Activated CD8-positive, alpha-beta memory T cell treated with anti-CD3 and anti-CD28 coated beads for 36 hours (primary cell): Measurements from ENCODE around the gene DLX5. TPM values are rescaled to one million over a fixed set of nuclear protein-coding genes. Genes with fewer than 3 reads are reported as not detected.

Experiments used
- CTCF ChIA-PET: fragments of 350-600 bp; sonication (Branson Sonifier 250); formaldehyde crosslinking; loops from one replicate; lab custom pipeline; 2021; ENCODE audit warnings: antibody characterized with exemption; lab: Charles Lee
- POLR2A ChIA-PET: fragments of 350-600 bp; sonication (Branson Sonifier 250); formaldehyde crosslinking; loops from one replicate; lab custom pipeline; 2021; ENCODE audit warnings: antibody characterized with exemption; lab: Charles Lee
- total RNA-seq, 2 experiments: library from RNA; stranded (reverse); gene quantifications; one replicate each; pipeline ENCODE4 v1.2.3, GENCODE V29; 2021

The DLX5 gene
- total RNA-seq, 2 experiments from 2014 or later, result not detected

DNA sequence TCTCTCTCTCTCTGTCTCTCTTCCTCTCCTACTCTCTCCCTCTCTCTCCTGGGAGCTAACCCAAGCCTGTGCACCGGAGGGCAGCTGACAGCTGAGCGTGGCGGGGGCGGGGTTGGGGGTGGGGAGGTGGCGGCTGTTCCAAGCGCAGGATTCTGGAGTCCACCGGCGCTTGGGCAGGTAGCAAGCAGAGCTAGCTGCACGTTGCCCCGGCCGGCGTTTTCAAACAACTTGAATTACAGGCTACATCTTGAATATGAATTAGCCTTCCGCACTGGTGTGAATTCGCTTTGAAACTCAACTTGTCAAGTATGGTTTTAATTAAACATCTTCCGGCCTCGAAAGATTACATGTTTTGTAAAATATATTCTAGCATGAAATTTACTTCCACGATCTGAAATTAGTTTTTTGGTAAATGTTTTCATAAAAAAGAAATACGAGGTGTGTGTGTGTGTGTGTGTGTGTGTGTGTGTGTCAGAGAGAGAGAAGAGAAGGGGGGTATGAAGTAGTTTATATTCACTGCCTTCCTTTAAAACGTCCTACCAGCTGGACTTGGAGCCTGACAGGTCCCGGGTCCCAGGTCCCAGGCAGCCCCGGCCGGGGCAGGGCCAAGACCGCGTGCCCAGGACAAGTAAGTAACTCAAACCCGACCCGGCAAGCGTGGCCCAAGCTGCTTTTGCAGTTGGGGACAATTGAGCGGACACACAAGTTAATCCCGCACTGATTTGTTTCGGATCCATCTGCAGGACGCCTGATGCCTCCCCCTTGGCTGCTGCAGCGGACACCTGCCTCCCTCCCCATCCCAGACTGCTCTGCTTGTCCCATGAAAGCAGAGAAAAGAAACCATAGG lies 28.3 kb downstream of the DLX5 start:
- ChIA-PET CTCF (interaction anchor here (1.5 kb wide), 1 partner anchor 21 kb away, joined by 3 read pairs; no protein-coding TSS in a partner anchor), POLR2A (interaction anchor here (0.6 kb wide), 1 partner anchor 32 kb away, joined by 3 read pairs; no protein-coding TSS in a partner anchor)

DNA sequence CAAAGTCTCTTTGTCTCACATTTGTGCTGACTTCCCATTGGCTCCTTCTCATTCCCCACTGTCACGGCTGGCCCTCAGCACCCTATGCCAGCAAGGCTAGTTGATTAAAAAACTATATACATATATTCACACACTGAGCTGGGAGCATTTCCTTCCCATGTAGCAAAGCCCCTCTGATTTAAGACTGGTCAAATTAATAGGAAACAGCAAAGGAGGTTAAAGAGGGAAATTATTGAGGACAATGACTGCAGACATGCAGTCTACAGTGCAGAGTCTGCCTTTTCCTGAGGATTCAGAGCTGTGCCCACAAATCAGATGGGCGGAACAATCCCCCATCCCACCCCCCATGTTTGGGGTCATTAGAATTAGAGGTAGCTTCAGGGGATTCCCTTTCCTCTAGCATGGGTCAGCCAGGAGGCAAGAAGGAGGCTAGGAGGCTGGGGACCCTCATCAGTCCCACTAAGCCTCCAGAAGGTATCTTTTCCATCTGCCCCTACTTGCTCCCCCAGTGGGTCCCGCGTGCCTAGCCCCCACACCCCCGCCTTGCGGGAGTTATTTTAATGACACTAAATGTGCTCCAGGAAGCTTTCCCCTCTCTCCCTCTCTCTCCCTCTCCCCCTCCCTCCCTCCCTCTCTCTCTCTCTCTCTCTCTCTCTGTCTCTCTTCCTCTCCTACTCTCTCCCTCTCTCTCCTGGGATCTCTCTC lies 29.1 kb downstream of the DLX5 start:
- CTCF ChIA-PET, result interaction anchor here (1.5 kb wide), 1 partner anchor 21 kb away, joined by 3 read pairs; no protein-coding TSS in a partner anchor
- POLR2A ChIA-PET, result no interaction called here

DNA sequence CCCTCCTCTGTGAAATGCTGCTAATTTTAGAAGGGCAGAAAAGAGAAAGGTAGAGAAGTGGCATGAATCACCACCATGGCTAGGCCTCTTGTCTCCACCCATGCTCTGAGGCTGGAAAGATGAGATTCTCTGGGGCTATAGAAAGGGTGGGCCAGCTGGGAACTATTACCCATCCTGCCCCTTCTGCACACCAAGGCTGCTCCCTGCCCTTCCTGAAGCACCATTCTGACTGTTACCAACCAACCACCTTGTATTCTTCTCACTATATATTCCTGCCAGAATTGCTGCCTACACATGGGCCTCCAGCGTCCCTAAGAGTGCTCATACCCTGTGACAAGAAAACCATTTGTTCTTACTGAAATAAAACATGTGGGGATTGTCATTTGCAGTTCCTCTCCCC lies 30.7 kb downstream of the DLX5 start:
- ChIA-PET CTCF (no interaction called here), POLR2A (no interaction called here)

DNA sequence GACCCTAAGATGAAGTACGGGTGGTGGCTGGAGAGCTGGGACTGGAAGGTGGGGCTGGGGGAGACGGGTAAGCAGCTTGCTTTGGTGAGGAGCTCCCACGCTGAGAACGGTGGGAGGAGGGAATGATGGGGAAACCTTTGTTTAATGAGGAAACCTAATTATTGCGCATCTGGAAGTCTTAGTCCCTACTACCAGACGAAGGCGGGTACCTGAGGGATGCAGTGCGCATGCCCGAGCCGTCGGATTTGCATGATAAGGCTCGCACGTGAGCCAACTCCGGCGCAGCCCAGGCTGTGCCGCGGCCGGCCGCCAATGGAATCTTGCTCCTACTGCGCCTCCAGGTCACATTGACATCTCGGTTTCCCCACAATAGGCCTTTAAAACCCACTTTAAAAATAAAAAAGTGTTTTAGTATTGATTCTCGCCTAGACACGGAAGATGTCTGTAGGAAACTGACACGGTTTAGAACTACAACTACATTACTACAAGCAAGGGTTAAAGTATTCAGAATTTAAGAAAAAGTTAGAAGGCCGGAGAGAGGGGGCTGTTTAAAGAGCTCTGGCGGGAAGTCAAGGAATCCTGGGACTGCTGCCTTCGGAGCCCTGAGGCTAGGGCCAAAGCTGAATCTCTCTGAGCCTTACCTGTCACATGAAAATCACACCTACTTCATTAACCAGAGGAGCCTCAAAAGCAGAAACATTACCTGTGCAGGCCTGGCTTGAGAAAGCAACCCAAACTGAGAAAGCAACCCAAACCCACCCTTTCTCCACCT lies 31.4 kb downstream of the DLX5 start:
- CTCF ChIA-PET, result no interaction called here
- POLR2A ChIA-PET, result no interaction called here

DNA sequence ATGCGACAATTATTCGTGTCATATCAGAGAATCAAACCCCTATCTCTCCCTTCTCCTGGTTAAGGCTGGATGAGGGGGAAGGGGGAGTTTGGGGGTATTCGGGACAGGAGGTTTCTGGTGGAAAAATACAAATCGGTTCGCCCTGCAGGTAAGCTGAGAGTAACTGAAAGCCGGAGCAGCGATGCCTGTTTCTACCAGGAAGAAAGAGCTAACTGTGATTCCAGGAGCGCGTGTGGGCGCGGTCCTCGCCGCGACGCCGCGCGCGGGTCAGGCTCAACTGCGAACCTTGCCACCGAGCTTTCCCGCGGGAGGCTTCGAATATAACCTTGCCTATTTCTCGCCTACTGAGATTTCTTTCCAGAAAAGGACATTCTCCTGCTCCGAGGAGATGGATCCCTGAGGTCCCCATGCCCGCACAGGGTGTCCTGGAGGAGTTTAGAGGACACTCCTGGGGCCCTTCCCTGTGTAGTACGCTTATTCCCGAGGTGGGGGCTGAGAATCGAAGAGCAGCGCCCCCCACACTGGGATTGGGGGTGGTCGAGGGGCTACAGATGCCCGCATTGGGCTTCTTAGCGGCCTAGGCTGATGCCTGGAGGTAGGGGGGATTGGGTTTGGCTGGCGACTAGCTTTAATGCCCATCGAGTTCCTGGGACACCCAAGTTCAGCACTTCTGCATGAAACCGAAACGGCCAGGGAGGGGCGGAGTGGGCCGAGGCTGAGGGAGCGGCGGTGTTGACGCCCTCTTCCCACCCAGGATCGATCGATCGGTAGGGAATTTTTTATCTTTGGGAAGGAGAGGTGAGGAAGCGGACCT lies 32.2 kb downstream of the DLX5 start:
- ChIA-PET POLR2A (no interaction called here), CTCF (no interaction called here)

DNA sequence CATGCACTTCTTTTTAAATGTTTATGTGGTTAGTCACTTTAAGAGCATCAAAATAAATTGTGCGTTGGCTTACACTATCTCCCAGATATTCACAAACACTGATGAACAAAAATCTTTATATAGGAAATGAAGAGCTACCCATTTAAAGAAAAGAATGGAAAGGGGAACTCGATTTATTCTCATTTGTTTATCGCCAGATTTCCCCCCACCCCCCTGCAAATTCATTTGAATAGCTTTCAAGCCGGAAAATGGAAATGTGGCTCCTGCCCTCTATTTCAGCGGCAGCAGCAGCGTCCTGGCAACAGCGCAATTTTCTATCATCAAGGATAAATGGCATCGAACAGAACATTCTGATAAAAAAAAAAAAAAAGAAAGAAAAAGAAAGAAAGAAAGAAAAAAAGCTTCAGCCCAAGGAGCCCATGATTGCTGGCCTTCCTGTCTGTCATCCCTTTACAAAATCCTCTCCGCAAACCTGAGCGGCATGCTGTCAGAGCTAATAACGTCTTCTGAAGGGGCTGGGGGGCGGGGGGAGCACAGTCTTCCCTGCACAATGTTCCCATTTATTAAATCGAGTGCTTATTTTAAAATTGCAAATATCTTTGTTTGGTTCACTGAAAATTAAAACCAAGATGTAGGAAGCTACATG lies 33.0 kb downstream of the DLX5 start:
- CTCF ChIA-PET, result no interaction called here
- POLR2A ChIA-PET, result no interaction called here

DNA sequence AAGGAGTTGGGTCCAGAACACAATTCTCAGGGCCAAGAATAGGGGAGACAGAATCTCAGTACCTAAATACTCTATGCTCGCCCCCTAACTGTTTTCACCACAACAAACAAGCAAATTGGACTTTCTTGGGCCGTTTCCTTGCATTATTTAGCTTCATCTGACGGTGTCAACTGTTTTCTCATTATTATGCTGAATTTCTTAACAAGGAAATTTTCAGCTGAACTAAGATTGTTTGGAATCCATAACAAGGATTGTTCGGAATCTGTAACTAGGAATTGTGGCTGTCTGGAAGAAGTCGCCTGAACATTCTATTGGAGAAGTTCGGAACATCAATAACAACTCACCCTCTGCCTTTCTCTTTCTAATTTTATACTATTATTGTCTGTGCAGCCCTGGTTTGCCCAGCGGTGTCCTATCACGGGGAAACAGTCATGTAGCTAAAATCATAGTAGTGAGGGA lies 34.7 kb downstream of the DLX5 start:
- CTCF ChIA-PET, result no interaction called here
- POLR2A ChIA-PET, result interaction anchor here (0.6 kb wide), 1 partner anchor 15 kb away, joined by 8 read pairs; no protein-coding TSS in a partner anchor

DNA sequence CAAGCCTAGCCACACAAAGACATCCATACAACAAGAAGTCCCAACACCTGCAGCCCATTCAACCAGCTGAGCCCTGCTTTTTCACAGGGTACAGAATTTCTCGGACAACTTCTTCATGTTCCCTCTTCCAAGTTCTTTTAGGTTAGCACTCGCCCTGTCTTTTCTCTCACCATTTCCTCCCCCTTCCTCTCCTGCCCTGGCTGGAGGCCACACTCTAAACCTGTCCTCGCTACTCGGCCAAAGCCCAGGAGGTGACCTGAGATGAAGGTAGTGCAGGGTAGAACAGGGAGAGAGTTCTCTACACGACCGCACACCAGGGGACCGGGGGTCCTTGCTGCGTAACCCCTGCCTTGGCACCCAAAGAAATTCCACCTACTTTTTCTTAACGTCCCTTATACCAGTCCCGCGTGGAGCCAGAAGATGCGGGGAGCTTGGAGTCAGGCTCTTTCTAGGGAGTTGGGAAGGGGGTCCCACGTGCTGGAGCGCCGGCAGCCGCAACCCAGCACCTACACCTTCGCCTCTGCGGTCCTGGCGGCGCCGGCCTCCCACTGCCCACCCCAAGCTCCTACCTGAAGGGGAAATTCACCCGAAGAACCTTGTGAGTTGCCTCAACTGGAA lies 35.3 kb downstream of the DLX5 start:
- ChIA-PET CTCF (no interaction called here), POLR2A (no interaction called here)

DNA sequence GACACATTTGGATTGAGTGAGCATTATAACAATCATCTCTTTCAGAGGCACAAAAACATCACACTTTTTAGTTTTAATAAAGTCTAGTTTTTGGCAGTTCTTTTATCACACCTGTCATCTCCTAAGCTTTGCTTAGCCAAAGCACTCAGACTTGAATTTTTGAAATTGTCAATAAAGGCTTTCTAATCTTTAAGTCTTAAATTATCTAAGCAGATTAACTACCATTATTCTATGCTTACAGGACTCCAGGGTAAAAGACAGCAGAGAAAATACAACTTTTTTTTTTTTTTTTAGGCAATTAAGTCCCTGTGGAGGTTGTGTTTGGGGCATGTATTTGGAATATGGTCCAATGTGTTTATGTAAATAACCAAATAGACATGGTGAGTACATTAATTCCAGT lies 36.9 kb downstream of the DLX5 start:
- ChIA-PET CTCF (interaction anchor here (0.7 kb wide), 1 partner anchor 859 kb away, joined by 3 read pairs; no protein-coding TSS in a partner anchor), POLR2A (no interaction called here)

DNA sequence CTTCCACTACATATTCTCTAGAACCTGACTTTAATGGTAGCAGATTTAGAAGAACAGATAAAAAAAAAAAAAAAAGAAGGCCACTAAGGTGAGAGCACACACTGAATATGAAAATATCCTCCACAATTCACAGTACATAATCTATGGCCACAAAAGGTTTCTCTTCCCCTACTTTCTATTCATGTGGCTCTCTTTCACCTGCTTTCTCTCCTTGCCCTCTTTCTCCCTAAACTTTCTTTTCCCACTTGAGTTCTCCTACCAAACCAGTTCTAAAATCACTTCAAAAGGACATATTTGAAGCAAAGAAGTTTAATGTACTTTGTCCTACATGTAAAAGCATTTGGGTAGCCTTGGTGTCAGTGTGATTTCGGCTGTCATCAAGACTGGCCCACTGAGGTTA lies 37.7 kb downstream of the DLX5 start:
- CTCF ChIA-PET, result no interaction called here
- POLR2A ChIA-PET, result no interaction called here

DNA sequence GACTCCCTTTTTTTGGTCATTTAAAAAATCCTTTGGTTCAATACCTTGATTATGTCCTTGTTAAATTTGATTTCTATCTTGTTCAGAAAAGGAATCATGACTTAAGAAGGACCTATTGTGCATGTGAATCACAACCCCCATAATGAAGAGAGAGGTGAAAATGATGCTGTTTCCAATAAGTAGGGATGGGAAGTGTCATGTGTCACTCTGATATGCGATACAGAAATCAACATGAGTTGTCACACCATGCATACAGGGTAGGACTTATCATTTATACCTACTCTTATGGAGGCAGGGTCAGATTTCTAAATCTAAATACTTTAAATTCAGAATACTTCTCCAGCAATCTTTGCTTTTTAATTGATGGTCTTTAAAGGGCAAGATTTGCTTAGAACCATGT lies 38.6 kb downstream of the DLX5 start:
- ChIA-PET CTCF (no interaction called here), POLR2A (no interaction called here)

DNA sequence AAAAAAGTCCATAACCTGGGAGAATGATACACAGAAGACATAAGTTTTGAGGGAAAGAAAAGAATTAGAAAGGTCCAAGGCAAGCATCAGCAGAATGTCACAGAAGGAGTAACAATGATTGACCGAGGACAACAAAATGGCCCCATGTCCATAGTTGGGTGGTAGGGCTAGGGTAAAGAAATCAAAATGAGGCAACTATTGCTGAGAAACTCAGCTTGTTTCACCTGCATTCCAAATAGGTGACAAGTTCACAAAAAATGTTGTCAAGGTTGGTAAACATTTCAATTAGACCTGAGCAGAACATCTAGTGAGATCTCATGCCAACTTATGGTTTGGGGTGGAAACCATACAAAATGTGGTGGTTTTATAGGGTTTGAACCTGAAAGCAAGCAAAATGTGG lies 42.0 kb downstream of the DLX5 start:
- ChIA-PET POLR2A (no interaction called here), CTCF (no interaction called here)

DNA sequence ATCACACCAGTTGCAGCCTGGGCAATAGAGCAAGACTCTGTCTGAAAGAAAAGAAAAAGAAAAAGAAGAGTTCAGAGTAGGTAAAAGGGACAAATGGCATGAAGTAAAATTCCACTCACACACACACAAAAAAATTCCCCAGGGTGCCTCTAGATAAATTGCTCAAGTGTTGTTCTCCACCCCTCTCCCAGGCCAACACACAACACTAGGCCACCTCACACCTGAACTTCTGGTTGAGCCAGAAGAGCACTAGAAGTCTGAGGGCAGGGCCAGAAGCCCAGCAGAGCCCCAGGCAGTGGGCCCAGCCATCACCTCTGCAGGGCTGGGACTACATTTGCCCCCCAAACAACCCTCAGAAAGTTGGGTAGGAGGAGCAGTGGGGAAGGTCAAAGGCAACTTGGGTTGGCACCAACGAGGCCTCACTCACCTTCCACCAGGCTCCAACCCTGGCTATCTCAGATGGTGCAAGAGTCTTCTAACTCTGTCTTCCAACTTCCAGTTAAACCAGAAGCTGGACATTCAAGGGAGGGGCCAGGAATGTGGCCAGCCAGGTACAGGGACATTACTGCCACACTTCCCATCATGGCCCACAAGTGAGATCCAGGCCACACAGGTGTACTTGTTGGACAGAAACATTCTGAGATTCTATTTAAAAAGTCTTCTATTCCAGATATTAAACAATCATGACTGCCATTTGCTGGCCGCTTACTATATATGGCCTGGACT lies 44.9 kb downstream of the DLX5 start:
- POLR2A ChIA-PET, result no interaction called here

DNA sequence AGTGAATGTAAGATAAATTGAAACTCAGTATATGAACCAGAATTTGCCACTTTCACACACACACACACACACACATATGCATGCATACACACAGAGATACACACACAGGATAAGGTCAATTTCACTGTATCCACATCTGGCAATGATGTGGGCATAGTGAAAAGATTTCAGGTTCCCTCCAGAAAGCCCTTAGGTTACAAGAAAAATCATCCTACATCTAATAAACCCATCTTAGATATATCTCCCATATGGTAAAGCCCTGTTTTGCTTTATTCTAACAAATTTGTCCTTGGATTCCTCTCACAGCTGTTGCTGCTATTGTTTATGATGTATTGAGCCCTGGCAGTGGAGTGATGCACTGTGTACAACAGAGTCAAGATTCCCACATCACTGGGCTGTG lies 47.2 kb downstream of the DLX5 start:
- POLR2A ChIA-PET, result no interaction called here
- CTCF ChIA-PET, result no interaction called here

More for the DNA sequence above, 44.9 kb downstream of the DLX5 start:
- CTCF ChIA-PET, result no interaction called here

DNA sequence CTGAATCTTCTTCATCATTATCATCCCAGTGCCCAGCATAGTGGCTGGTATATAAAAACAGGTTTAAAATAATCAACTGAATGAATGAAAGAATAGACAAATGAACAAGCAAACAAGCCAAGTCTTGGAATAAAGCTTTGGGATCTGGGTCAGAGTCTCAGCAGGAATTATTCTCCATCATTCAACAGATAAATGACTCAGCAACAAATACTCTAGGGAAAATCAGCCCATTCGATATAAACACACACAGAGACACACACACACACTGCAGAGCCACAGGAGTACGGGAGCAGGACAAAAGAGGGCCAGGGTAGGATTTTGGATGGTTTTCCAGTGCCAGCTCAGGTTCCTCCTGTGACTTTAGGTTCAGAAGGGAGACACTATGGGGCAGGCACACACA lies 48.5 kb downstream of the DLX5 start:
- POLR2A ChIA-PET, result no interaction called here
- CTCF ChIA-PET, result no interaction called here

DNA sequence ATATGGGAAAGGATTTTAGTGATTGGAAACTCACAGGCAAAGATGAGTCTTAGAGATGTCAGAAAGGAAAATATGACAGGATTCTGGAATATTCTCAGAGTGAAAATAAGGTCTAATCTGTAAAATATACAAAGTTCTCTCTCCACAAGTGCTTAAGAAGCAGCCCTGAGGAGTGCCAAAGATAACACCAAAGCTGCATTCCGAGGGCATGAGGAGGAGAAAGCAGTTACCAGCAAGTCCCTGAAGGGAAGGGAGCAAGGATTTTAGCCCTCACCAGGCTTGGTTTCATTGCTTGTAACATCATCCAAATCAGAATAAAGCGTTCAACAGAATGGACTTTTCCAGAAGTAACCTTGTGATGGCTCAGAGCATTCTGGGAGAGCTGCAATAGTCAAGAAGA lies 50.6 kb downstream of the DLX5 start:
- ChIA-PET CTCF (no interaction called here), POLR2A (no interaction called here)

DNA sequence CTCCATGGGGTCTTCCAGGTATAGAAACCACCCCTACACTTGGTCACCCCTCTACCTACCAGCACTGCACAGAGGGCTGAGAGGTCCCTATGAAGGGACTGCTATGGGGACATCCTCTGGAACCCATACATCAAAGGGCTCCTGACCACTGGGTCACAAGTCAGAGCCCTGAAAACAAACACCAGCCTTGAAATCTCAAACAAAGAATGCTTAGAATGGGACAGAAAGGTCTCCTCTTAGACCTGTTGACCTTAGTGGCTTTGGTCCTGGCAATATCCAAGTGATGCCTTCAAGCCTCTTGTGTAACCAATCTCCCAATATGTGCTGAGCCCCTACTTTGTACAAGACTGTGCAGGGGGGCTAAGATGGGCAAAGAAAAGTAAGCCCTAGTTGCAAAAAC lies 53.9 kb downstream of the DLX5 start:
- CTCF ChIA-PET, result no interaction called here
- POLR2A ChIA-PET, result no interaction called here
